ENCODE measurements around the gene RWDD3.

RWDD3 gene, protein sequence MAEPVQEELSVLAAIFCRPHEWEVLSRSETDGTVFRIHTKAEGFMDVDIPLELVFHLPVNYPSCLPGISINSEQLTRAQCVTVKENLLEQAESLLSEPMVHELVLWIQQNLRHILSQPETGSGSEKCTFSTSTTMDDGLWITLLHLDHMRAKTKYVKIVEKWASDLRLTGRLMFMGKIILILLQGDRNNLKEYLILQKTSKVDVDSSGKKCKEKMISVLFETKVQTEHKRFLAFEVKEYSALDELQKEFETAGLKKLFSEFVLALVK

DNA sequence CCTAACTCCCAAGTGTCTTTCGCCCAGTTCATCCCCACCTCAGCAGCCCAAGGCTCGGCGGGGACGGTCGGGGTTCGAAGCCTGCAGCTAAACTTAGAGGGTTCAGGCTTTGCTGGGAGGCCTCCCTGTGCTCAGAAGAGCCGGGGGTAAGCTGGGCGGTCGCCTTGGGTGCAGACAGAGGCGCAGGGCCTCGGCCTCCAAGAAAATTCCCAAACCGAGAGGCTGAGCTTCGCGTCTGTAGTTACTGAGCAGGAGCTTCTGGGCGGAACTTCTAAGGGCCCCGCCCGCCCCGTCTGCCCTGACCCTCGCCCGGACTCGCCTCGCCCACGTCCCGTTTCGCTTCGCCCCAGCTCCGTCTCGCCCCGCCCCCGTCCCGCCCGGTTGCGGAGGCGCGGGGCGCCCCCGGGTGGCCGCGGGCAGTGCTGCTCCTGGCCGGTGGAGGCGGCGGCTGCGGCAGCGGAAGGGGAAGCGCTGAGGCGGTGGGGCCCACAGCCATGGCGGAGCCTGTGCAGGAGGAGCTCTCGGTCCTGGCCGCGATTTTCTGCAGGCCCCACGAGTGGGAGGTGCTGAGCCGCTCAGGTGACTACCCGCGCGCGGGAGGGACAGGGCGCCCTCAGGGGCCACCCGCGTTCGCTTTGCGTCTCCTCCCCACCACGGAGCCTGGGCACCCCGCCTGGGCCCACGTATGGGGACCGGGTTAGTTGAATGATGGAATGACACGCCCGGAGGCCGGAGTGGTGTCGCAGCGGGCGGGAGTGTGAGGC, at the start of gene RWDD3:
RWDD3 (plus strand) TSS at position 474 of the 764 bp plus-strand sequence; CDS start at position 495, 21 bp downstream.
- DNase-seq = peak; percentile 97

DNA sequence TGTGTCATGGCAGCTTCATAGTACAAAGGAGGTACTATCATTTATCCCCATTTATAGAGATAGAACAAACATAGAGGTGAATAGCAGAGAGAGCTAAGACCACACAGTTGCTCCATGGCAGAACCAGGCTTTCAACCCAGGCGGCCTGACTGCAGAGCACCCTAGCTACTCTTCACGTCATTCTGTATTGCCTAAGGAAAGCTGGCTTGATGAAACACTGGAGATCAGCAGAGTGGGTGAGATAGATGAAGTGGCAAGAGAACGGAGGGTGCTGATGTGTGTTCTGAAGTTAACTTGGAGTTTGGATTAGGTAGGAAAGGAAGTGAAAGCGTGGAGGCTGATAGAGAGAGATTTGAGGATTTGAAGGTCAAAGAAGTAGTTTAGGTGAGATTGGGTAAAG, 47.9 kb upstream of the RWDD3 start:
- DNase-seq = no peak

DNA sequence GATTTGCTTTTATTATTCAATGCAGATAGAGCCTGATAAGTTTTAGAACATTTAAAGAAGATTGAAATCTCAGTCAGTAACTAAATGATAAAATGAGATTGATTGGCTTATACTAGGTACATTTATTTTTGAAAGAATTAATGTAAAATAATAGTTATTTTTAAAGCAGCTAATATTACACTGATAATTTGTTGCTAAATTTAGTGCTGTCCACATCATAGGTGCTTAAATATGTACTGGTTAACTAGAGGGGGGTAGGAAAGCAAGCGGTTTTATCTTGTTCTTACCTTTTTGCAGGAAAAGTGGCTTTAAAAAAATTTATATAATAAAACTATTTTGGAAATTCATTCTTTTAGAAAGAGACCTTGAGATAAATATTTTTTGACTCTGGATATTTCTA, 40.4 kb upstream of the RWDD3 start:
- no peak for DNase-seq

DNA sequence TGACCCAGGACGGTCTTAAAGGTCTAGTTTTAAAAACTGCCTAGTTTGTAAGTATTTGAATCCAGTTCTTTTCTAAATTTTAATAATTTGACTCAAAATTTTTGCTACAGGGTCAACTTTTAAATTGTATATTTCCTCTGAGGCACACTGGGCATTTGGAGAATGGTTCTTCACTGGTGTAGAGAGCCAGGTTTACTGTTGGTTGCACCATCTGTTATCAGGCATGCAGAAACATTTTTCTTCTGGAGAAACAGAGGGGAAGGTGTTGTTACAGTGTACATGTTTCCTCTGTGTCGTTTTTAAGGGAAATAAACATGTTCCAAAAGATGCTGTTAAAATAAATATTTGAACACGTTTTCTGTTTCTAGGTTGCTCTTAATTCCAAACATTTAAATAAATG, 39.0 kb upstream of the RWDD3 start:
- DNase-seq = no peak

DNA sequence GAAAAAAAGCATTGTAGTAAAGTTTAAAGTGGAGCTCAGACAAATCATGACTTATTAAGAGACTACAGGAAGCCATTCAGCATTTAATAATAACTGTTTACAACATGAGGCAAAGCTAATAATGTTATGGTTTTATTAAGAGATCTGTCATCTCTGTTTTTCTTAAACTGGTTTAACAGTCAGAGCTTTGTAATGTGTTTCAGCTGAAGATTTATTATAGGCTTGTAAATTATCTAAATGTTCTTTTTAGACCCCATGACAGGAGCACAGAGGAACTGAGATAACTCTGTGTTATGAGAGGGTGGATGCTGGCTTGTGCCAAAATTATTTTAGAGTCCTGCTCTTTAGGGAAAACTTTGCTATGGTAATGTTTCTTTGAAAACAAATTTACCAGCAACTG, 38.0 kb upstream of the RWDD3 start:
- DNase-seq = no peak

DNA sequence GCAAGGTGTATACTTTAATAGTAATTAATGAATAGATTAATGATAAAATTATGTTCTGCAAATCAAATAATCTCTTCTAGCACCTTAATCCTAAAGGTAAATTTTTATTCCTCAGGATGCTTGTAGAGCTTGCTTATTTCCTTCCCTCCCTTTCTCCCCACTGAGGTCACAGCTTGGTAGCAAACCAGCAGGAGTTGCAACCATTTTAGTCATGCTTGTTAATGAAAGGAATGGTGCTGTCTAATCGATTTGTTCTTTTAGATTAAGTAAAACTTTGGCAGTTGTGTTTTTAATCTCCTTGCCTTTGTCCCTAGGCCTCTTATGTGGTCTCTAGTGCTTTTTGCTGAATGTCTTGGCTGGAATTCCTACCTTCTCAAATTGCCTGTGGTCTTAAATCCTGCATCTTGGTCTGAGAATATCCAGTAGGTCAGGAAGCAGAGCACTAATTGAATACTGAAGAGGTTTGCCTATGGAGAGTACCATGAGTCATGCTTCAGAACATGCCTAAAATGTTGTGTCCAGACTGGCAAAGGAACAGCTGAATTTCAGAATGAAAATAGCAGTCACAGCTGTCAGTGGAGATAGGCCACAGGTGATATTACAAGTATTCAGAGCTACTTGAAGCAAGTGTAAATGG, 36.3 kb upstream of the RWDD3 start:
- DNase-seq = peak; percentile 51

DNA sequence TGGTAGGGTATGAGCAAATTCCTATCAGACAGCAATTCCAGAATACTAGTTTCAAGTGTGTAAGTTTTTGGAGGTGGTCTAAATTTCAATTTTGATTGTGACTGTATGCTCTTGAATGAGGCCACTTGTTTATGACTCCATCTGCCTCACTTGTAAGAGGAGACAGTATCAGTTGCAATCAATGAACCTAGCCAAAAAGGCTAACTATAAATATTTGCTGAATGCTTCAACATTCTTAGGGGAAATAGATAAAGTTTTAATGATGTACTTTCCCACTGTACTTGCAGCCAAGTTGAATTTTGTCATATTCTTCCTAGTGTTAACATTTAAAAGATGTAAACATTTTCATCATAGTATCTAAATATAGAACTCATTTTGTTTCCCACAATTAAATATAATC, 32.1 kb upstream of the RWDD3 start:
- DNase-seq = no peak

DNA sequence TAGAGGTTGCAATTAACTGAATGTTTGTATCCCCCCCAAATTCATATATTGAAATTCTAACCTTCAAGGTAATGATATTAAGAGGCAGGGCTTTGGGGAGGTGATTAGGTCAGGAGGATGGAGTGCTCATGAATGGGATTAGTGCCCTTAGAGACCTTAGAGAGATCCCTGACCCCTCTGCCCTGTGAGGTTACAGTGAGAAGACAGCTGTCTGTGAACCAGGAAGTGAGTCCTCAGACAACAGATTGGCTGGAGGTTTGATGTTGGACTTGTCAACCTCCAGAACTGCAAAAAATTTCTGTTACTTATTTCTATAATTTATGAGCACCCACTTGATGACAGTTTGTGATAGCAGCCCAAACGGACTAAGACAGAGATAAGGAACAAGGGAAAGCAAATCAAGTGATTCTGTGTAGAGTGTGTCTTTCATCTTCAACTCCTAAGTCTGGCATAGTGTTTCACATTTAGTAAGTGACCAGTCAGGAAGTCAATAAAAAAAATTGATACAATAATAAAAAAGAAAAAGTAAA, 30.0 kb upstream of the RWDD3 start:
- DNase-seq = peak; percentile 54

DNA sequence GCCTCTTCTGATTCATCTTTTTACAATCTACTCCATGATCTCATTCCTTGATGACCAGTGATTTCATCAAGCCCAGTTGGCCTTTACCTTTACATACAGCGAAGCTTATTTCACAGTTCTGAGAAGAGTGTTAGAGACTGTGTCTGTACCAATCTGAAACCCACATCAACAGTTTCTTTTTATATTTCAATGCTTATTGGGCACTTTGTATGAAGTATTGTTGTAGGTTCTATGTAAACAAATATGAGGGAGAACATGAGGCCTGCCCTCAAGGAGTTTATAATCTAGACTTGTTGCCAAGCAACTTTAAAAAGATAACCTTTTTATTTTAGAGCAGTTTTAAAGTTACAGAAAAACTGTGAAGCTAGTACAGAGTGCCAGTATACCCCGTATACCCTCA, 27.5 kb upstream of the RWDD3 start:
- no peak for DNase-seq

DNA sequence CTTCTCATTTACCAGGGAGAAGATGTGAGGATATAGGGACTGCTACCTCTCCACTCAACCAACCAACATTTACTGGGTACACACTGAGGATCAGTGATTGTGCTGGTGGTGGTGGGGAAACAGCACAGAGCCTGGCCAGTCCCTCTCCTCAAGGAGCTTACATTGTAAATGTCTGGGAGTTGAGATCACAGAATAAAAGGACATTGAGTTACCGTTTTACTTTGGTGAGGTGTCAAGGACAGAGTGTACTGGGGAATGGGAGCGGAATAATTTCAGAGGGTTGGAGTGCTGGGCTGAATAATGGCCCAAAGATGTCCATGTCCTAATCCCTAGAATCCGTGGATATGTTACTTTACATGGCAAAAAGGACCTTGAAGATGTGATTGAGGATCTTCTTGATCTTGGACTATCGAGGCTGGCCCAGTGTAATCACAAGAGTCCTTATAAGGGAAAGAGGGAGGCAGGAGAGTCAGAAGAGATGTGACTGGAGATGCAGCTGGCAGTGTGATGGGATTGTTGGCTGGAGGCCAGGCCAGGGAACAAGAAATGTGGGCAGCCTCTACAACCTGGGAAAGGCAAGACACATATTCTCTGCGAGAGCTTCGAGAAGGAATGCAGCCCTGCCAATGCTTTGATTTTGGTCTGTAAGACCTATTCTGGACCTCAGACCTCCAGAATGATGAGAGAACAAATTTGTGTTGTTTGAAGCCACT, 26.6 kb upstream of the RWDD3 start:
- no peak for DNase-seq

DNA sequence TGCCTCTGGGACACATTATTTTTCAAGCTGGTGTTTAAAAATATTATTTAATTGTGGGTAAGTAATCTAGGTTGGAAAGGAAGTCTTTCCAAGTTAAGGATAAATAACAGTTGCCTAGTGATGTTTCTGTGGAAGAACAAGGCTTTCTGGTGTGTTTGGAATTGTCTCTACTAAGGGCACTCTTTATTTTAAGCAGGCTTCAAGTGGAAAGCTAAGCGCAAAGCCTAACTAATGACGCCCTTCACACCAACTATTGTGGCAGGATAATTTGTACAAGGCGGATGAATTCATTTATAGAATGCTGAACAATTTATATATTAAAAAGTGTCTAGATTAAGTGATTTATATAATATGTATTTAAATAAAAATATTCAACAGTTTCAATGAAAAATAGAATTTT, 25.1 kb upstream of the RWDD3 start:
- DNase-seq = no peak

DNA sequence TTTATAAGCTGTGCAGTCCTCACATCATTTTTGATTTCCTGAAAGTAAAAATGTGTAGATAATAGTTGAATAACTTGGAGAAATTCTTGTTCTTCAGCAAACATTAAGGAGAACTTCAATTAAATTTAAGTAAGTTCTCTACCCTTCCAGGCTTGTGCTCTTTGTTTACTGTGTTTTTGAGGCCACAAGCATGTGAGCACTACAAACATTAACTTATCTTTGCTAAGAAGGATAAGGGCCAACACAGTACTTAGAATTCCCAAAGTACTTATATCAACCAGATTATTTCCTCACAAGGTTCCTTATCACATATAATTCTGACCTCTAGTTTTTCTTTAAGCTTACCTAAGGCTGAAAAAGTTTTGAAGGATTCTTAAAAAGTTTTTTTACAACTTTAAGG, 24.7 kb upstream of the RWDD3 start:
- DNase-seq = no peak

DNA sequence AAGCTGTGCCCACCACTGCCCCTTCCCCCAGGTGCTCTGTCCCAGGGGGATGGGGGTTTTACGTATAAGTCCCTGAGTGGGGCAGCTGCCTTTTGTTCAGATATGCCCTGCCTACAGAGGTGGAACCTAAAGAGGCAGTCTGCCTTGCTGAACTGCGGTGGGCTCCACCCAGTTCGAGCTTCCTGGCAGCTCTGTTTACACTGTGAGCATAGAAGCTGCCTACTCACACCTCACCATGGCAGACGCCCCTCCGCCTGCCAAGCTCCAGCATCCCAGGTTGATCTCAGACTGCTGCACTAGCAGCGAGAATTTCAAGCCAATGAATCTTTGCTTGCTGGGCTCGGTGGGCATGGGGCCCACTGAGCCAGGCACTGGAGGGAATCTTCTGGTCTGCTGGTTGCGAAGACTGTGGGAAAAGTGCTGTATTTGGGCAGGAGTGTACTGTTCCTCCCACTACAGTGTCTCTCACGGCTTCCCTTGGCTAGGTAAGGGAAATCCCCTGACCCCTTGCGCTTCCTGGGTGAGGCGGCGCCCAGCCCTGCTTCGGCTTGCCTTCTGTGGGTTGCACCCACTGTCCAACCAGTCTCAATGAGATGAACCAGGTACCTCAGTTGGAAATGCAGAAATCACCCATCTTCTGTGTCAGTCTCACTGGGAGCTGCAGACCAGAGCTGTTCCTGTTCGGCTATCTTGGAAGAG, 17.6 kb upstream of the RWDD3 start:
- DNase-seq = no peak

DNA sequence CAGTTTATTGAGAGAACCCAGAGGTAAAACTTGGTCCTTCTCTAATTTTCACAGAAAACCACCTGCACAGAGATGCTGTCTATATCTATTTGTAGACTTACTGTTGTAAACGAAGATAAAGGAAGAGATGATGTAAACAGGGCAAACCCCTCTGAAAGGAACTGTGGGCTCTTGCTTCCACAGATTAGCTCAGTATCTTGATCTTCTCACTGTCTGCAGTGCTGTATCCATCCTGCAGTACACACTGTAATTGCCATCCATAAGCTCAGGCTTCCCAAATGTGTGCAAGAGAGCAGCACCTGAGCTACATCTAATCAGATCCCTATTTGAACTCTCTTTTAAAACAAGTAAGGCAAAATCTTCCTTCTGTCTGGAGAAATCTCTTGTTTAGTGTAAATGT, 16.6 kb upstream of the RWDD3 start:
- no peak for DNase-seq

DNA sequence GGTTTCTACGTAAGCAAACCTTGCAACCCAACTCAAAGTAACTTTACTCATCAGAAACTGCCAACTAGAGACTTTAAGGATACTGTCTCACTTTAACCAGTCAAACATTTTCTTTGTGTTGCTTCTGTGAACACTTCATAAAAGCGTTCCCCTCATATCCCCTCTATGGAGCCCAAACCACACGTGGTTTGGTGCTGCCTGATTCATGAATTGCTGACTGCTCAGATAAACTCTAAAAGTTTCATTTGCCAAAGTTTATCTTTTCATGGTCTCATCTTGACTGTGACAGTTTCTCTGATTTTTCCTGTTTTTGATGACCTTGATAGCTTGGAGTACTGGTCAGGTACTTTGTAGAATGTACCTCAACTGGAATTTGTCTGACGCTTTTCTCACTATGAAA, 14.6 kb upstream of the RWDD3 start:
- no peak for DNase-seq

DNA sequence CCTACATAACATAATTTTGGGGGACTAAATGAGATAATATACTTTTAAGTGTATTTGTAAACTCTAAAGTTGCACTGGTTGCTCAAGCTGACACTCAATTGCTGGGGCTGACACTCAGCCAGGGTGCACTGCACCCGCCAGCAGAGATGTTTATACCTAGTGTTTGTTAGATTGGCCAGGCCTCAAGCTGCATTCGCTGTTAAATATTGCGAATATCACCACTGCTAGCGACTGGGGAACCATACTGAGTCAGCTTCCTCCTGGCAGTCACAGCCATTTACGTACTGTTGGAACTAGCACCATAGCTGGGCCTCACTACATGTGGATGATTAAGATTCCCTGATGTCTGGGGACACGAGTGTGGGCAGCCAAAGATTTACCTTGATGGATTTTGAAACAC, 12.7 kb upstream of the RWDD3 start:
- DNase-seq = no peak

DNA sequence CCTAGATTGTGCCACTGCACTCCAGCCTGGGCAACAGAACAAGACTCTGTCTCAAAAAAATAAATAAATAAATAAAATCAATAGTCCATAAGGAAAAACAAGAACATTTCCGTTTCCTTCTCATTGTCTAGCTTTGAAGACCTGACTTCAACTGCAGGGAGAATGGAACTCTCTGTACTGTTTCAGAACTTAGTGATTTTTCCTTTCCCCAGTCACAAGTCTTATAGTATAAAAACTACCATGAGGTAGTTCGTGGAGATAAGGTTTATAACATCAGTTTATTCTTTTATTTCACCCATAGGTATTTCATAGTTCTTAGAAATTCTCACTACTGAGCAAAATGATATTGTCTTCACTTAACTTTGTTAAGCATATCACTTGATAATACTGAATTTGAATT, 11.4 kb upstream of the RWDD3 start:
- no peak for DNase-seq

DNA sequence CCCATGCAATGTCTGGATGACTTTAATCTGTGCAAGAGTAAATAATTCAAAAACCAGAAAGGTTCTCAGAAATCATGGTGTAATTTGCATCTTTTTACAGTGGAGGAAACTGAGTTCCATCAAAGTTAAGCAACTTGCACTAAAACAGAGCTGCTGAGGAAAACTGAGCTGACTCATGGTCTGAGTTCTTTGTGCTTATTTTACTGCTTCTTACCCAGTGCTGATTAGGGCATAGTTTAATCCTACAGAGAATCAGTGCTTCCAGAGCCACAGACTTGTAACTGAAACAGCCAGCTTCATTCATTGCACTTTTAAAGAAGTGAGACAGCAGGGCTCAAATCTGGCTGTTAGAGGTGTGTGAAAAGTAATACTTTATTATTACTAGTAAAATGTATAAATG, 10.9 kb upstream of the RWDD3 start:
- no peak for DNase-seq

DNA sequence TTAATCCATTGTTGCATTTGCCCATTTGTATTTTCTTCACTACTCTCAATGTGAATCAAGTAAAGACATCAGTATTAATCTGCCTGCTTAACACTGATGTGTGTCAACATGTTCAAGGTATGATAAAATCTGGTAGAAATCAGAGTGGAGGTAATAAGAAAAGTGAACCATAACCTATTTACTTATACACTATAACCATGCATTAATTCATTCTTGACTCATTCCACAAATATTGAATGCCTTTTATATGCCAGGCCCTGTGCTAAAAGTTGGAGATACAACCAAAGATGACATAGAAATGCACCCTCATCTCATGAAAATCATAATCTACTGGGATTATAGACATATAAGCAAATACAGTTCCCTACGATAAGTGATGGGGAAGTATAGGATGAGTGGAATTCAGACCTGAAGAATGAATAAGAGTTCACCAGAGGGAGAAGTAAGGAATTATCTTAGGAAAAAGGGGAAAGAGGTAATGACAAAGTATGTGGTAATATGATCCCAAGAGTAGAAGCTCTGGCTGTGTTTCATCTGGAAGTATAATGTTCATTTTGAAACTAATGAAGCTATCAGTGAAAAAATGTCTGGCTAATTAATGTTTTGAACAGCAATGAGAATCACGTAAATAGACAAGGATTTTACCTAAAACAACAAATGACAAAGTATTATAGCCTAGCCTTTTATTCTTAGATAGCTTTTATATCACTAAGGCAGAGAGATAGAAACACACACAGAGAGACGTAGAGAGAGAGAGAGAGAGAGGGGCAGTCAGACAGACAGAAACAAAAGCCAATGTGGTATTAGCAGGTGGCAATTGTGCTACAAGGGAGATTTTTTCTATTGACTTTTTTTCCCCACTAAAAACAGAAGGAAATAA, 7.0 kb upstream of the RWDD3 start:
- DNase-seq = no peak

DNA sequence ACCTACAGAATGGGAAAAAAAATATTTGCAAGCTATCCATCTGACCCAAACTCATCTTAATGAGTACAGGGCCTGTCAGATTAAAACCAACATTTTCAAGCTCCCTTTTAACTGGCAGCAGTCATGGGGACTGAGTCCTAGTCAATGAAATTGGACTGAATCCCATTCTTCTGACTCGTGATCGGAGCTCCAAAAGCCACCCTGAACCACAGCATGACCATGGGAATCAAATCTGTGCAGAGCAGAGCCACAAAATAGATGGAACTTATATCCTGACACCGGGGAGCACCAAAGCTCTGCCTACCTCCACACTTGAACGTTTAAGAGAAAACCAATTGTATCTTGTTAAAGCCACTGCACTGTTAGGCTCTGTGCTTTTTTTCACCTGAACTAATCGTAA, 5.0 kb upstream of the RWDD3 start:
- no peak for DNase-seq

DNA sequence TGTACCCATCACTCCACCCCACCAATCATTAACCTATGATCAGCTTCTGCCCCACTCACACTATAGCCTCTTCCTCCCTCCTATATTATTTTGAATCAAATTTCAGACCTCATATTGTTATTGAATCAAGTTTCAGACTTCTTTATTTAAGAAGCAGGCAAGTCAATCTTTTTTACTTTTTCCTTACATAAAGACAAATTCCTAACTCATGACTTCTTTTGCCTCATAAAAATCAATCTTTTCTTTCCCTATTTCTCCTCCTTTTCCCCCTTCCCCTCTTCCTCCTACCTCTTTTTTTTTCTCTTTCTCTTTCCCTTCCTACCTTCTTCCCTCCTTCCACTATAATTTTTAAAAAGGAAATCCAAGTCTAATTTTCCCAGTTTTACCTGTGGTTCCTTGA, 4.3 kb upstream of the RWDD3 start:
- no peak for DNase-seq

DNA sequence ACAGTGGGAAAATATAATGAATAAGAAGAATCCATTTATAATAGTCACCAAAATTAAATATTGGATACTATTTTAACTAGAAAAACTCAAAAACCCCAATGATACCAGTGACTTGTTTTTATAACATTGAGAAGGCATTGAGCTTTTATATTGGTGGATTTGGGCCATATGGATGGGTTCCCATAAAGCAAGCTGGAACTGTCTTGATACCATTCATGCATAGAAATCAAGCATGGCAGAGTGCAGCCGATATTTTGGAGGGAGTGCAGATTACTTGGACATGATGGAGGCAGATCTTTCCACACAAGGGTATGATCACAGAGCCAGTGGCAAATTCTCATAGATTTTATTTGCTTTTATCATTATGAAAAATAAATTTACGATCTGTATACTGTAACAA, 3.8 kb upstream of the RWDD3 start:
- no peak for DNase-seq
